Activated naive CD4-positive, alpha-beta T cell treated with anti-CD3 and anti-CD28 coated beads, Interleukin-2, amount 50 U/mL, for 72 hours (primary cell): Measurements from ENCODE around the gene LAMC3. TPM values are rescaled to one million over a fixed set of nuclear protein-coding genes. Genes with fewer than 3 reads are reported as not detected.

Source experiments
- ATAC-seq, 2 donors: fragments of 150-1000 bp; cut with Tn5 transposase; 2 replicates each; pipeline ENCODE4 v1.10.0; 2021; ENCODE audit warnings: mild to moderate bottlenecking in 2 of 2, moderate library complexity in 2 of 2
- DNase-seq, 2 donors: peaks; one replicate each; pipeline ENCODE4 v3.0.0; 2021 to 2022; ENCODE audit warnings: low spot score in 2 of 2
- H3K27ac Mint-ChIP-seq, 2 donors: one replicate each; pipeline ENCODE4 v1.8.0; 2022; ENCODE audit warnings: mild to moderate bottlenecking in 2 of 2, mixed read lengths in 2 of 2
- H3K36me3 Mint-ChIP-seq, 2 donors: one replicate each; pipeline ENCODE4 v1.8.0; 2022; ENCODE audit warnings: mixed read lengths in 2 of 2
- H3K9me3 Mint-ChIP-seq, 2 donors: one replicate each; pipeline ENCODE4 v1.8.0; 2022; ENCODE audit warnings: mixed read lengths in 2 of 2
- total RNA-seq, 2 donors: library from RNA; stranded (reverse); gene quantifications; one replicate each; pipeline ENCODE4 v1.2.3, GENCODE V29; 2022

The LAMC3 gene
- total RNA-seq, 2 donors from 2014 or later, result 1.0 to 1.1 TPM

DNA sequence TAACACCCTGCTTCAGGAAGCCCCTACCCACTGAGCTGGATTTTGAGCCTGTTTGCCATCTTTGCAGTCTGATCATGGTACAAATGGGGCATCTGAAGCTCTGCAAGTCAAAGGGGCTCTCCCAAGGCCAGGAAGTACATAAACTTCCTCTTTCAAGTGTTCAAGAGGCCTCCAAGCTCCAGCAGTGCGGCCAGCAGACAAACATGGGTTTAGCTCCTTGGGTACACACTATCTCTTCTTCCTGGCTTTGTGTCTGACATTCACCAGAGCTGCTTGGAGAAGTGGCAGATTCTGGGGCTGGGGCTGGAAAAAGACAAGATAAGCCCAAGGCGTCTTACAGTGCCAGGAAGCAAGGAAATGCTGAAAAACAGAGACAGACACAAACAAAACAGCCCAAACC lies 34.1 kb downstream of the LAMC3 start:
- Mint-ChIP-seq H3K36me3 (no peaks in the 10 kb centered on the region), H3K27ac (no peak overlapping the region), H3K9me3 (no peaks in the 10 kb centered on the region)
- DNase-seq, result no peak
- no peak for ATAC-seq

DNA sequence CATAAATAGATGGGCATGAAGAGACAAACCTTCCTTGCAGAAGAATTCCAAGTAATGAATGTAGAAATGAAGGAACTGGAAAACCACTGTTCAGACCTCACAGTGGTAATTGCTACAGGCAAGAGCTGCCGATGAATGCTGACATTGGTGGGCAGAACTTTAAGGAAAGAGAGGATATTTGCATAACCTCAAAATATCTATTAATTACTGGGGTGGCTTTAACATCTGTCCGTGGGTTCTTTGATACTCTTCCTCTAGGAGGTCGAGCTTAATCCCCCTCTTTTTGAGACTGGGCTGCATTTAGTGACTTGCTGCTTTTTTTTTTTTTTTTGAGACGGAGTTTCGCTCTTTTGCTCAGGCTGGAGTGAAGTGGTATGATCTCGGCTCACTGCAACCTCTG lies 34.7 kb downstream of the LAMC3 start:
- Mint-ChIP-seq H3K27ac (no peak overlapping the region), H3K36me3 (no peaks in the 10 kb centered on the region), H3K9me3 (no peaks in the 10 kb centered on the region)
- ATAC-seq (no peak), DNase-seq (no peak)

DNA sequence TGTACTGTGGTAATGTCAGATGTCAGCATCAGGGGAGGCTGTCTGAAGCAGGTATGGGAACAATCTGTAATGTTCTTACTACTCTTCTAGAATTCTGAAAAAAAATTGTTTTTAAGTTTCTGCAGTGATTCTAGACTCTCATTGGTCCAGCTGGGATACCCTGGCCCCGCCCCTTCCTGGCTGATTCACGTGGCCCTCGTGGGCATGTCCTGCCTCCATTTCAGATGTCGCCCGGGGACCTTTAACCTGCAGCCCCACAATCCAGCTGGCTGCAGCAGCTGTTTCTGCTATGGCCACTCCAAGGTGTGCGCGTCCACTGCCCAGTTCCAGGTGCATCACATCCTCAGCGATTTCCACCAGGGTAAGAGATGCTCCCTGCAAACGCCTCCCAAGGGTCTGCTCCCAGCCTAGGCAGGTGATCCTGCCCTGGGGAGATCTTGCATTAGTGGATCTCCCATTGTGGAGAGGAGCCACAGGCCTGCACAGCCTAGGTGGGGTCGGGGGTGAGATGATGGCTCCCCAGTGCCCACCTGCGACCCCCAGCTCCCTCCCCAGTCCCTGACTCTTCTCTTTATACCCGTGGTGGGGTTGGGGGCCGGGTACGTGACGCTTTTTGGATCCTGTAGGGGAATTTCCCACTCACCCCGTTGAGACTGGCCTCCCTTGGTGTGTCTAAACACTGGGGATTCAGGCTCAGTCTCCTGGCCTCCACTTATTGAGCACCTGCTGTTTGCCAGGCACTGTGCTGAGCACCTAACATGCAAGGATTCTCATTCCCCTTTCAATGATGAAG lies 36.5 kb downstream of the LAMC3 start:
- Mint-ChIP-seq H3K27ac (no peak overlapping the region), H3K36me3 (no peaks in the 10 kb centered on the region), H3K9me3 (no peaks in the 10 kb centered on the region)
- DNase-seq (peak in 1 of 2 donors; percentile 52), ATAC-seq (peak; percentile 41 to 60)

DNA sequence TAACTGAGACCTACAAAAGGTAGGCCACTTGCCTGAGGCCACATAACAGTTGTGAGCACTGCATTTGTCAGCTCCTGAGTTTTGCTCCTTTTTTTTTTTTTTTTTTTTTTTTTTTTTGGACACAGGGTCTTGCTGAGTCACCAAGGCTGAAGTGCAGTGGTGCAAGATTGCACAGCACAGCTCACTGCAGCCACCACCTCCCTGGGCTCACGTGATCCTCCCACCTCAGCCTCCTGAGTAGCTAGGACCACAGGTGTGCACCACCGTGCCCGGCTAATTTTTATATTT lies 37.1 kb downstream of the LAMC3 start:
- Mint-ChIP-seq H3K36me3 (no peaks in the 10 kb centered on the region), H3K9me3 (no peaks in the 10 kb centered on the region), H3K27ac (no peak overlapping the region)
- DNase-seq (no peak), ATAC-seq (no peak)

DNA sequence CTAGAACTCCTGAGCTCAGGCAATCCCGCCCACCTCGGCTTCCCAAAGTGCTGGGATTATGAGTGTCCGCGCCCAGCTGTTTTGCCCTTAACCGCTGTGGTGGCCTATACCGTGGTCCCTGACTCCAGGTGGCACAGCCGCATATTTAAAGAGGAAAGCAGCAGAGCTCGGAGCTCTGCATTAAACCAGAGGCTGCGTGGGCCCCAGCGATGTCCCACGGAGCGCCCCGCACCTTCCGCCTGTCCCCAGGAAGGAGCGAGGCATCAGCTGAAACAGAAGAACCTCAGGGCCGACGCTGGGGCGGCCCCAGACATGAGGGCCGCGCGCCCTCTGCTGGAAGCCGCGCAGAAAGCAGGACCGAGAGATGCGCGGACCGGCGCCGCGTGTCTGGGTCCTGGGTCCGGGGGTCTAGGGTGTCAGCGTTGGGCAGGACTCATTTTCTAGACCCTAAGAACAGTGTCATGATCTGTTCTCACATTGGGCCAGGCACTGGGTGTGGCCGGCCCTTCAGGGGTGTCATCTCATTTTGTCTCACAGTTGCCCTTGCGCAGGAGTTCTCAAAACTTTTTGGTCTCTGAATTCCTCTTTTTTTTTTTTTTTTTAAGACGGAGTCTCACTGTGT lies 37.7 kb downstream of the LAMC3 start:
- peak; percentile 74 to 87 for DNase-seq
- Mint-ChIP-seq H3K27ac (no peak overlapping the region), H3K36me3 (no peaks in the 10 kb centered on the region), H3K9me3 (no peaks in the 10 kb centered on the region)
- peak; percentile 89 to 92 for ATAC-seq

DNA sequence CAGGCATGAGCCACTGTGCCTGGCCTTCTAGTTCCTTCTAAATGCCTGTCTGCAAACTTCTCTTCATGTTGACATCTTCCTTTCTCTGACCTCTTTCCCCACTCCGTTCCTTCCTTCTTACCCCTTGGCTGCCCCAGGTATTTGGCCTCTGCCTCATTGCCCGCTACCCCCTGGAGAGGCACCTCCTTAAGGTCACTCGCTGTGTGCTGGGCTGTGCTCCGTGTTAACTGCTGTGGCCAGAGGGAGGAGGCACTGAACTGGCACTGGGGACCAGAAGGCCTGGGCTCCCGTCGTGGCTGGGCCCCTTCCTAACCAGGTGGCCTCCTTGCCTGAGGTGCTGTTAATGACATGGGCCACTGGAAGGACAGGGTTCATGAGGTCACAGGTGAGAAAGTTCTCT lies 39.4 kb downstream of the LAMC3 start:
- DNase-seq, result no peak
- Mint-ChIP-seq H3K9me3 (no peaks in the 10 kb centered on the region), H3K36me3 (no peaks in the 10 kb centered on the region), H3K27ac (no peak overlapping the region)
- no peak for ATAC-seq

DNA sequence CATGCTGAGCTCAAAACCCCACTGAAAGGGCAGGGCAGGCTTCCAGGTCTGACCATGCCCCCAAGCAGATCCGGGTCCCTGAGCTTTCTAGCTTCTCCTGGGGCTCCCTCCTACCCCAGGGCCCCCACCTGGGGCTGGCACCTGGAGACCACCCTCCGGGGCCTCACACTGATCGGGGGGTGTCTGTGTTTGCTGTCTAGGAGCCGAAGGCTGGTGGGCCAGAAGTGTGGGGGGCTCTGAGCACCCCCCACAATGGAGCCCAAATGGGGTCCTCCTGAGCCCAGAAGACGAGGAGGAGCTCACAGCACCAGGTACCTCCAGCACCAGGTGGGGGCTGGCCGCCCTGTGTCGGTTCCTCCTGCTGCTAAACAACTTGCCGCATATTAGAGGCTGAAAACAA lies 39.8 kb downstream of the LAMC3 start:
- Mint-ChIP-seq H3K36me3 (no peaks in the 10 kb centered on the region), H3K27ac (no peak overlapping the region), H3K9me3 (no peaks in the 10 kb centered on the region)
- no peak for ATAC-seq
- DNase-seq, result no peak

DNA sequence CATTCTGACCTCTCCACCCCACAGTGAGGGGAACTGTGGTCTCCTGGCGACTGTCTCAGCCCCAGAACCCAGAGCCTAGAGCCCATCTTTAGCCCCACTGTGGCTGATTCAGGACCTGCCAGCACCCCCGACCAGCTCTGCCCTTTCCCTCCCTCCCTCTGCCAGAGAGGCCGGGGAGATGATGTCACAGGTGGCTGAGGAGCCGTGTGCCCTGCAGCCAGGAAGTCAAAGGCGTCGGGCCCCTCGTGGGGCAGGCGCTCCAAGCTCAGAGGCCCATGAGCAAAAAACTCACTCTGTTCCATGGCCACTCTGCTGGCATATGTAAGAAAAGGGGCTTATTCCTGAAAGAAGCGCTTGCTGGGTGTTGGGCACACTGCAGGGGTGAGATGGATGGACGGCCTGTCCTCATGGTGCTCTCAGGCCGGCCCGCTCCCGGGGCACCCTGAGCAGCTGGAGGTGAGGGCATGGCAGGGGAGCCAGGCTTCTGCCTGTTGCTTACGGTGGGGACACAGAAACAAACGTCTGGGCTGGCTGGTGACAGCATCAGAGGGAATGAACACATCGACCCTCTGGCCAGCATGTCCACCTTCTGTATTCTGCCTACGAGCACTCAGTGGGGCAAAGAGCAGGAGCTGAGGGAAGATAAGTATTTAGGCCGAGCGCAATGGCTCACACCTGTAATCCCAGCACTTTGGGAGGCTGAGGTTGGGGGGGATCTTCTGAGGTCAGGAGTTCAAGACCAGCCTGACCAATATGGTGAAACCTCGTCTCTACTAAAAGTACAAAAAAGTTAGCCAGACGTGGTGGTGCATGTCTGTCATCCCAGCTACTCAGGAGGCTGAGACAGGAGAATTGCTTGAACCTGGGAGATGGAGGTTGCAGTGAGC lies 41.1 kb downstream of the LAMC3 start:
- Mint-ChIP-seq H3K36me3 (no peaks in the 10 kb centered on the region), H3K9me3 (no peaks in the 10 kb centered on the region), H3K27ac (no peak overlapping the region)
- ATAC-seq, result no peak
- DNase-seq, result no peak

DNA sequence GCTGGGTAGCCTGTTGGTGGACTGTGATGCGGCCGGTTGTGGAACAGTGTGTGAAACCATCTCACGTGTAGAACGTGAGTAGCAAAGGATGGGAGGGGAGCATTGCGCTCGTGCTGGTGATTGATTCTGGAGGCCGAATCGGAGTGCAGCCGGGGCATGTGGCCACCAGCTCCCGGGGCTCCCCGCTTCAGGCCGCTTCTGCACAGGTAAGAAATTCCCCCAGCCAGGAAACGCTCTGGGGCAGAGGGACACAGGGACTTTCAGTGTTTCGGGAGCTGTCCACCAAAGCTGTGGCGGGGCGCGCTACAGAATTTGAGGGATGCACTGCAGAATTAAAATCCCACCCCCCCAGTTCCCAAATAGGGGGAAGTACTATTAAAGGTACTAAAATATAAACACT lies 41.9 kb downstream of the LAMC3 start:
- Mint-ChIP-seq H3K27ac (no peak overlapping the region), H3K9me3 (no peaks in the 10 kb centered on the region), H3K36me3 (no peaks in the 10 kb centered on the region)
- no peak for DNase-seq
- no peak for ATAC-seq

DNA sequence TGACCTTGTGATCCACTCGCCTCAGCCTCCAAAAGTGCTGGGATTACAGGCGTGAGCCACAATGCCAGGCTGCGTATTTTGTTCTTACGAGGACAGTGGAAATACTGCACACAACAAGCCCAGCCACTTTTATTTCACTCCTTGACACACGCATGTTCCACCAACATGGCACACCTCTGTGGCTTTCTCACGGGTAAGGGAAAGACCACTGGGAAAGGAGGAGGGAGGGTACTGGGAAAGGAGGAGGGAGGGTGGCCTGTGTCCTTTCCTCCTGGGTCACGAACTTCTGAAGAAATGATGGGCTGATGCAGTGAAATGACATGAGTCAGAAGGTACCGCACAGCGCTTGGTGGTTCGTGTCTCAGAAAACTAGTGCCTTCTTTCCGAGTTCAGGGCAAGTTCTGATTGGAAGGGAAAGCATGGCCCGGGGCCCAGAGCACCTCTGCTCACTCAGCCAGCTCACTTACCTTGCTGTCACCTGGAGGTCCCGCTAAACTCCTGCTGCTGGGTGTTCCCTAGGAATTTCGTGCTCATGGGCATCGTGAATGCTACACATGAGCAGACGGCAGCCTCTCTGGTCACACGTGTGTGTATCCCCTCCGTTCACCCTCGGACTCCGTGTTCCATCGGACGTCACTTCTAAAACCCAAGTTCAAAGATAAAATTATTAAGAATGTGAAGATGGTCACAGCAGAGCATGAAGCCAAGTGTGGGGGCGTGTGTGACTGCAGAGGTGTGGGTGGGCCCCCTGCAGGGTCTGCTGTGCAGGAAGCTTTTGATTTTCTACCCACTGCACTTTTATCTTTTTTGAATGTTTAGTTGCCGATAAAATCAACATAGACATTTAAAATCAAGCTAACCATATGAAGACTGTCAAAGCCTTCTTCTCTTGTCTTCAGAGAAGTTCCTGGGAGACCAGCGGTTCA lies 42.9 kb downstream of the LAMC3 start:
- ATAC-seq (no peak), DNase-seq (no peak)
- H3K27ac Mint-ChIP-seq, result no peak overlapping the region
- H3K36me3 Mint-ChIP-seq, result no peaks in the 10 kb centered on the region
- no peaks in the 10 kb centered on the region for H3K9me3 Mint-ChIP-seq

DNA sequence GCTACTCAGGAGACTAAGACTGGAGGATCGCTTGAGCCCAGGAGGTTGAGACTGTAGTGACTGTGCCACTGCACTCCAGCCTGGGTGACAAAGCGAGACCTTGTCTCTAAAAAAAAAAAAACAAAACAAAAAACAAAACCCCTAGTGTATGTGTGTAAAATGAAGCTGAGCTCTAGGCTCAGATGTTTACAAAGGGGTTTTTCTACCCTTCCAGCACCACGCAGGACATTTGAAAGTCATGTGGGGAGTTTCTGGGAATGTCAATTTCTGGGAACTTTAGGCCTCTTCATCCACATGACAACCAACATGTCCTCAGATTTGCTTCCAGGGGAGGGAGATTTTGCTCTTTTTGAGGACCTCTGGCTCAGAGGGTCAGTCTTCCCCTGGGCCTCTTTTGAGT lies 44.9 kb downstream of the LAMC3 start:
- Mint-ChIP-seq H3K36me3 (no peaks in the 10 kb centered on the region), H3K9me3 (no peaks in the 10 kb centered on the region), H3K27ac (no peak overlapping the region)
- ATAC-seq (no peak), DNase-seq (no peak)

DNA sequence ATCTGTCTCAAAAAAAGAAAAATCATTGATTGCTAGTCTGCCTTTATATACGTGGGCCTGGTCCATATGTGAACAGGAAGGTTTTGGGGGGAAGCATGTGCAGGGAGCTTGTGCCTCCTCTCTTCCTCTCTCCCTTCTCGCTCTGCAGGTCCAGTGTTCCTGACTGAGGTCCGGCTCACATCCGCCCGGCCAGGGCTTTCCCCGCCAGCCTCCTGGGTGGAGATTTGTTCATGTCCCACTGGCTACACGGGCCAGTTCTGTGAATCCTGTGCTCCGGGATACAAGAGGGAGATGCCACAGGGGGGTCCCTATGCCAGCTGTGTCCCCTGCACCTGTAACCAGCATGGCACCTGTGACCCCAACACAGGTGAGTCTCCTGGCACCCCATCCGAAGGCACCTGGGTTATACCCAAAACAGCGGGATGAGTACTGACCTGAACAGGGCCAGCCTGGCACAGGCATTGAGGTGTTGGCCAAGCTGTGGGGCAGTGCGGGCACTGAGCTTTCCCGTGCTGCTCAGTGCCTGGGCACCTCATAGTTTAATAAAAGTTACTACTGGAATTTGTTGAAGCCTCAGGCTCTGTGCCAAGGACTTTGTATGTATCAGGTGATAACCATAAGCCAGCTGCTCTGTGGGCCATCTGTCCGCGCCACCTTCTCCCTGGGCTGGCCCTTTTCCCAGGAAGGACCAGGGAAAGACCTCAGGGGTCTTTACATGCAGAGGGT lies 48.0 kb downstream of the LAMC3 start:
- no peak for ATAC-seq
- no peak for DNase-seq
- H3K36me3 Mint-ChIP-seq, result no peaks in the 10 kb centered on the region
- H3K27ac Mint-ChIP-seq, result no peak overlapping the region
- no peaks in the 10 kb centered on the region for H3K9me3 Mint-ChIP-seq

DNA sequence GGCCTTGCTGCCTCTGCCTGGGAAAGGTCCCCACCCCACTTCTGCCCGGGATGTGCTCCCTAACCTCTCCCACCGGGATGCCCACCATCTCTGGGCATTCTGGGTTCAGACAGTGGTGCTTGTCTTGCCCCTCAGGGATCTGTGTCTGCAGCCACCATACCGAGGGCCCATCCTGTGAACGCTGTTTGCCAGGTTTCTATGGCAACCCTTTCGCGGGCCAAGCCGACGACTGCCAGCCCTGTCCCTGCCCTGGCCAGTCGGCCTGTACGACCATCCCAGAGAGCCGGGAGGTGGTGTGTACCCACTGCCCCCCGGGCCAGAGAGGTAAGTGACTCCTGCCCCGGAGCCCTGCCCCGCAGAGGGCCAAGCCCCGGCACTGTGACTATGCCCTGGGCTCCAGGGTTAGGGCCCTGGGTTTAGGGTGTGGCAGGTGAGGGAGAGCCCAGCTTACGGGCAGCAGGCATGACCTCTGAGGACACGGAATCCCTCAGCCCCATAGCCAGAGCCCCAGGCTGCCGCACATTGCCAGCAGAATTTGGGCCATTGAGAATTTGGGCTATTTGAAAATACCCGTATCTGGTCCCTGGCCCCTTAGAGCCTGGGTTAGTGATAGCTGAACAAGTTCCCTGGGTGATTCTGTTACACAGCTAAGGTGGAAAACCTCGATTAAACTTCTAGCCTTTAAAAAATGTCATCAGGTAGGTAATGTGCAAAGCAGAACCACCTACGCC lies 52.1 kb downstream of the LAMC3 start:
- Mint-ChIP-seq H3K27ac (no peak overlapping the region), H3K9me3 (no peaks in the 10 kb centered on the region)
- ATAC-seq, result no peak

DNA sequence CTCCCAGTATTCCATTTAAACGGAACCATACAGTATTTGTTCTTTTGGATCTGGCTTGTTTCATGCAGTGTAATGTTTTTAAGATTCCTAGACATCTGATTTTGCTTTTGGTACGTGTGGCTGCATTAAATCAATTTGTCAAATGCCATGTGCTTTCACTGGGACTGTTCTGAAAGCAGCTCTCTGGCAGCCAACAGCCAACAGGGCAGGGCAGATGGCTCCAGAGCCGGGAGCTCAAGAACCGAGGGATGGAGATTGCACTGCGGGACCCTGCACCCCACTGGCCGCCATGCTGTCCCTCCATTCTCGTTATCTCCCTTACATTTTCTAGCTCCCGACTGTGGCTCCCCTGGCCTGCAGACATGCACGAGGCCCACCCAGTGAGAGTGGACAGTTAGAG lies 54.0 kb downstream of the LAMC3 start:
- no peak for DNase-seq
- Mint-ChIP-seq H3K36me3 (no peaks in the 10 kb centered on the region), H3K27ac (no peak overlapping the region), H3K9me3 (no peaks in the 10 kb centered on the region)
- no peak for ATAC-seq

More for the DNA sequence above, 52.1 kb downstream of the LAMC3 start:
- DNase-seq, result no peak
- H3K36me3 Mint-ChIP-seq, result no peaks in the 10 kb centered on the region

DNA sequence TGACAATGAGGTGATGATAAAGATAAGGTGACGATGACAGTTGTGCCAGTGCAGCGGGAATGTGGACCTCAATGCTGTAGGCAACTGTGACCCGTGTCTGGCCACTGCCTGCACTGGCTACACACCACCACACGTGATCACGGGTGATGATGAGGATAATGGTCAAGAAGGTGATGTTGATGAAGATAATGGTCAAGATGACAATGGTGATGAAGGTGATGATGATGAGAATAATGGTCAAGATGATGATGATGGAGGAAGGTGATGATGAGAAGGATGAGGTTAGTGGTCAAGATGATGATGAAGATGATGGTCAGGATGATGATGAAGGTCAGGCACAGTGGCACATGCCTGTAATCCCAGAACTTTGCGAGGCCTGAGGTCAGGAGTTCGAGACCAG lies 56.6 kb downstream of the LAMC3 start:
- H3K36me3 Mint-ChIP-seq, result no peaks in the 10 kb centered on the region
- DNase-seq, result no peak
- H3K27ac Mint-ChIP-seq, result peak overlapping the region in 1 of 2 donors; percentile 0
- no peaks in the 10 kb centered on the region for H3K9me3 Mint-ChIP-seq
- ATAC-seq, result no peak
